Prostate gland (tissue), 2 donors: Measurements from ENCODE around the gene GNAZ. TPM values are rescaled to one million over a fixed set of nuclear protein-coding genes. Genes with fewer than 3 reads are reported as not detected.

Experiments
- DNase-seq: peaks from one replicate; pipeline ENCODE4 v3.0.0-alpha.2; 2019; ENCODE audit warnings: low spot score
- H3K27ac ChIP-seq, 2 donors: fragments of 200-600 bp; sonication (generic); 2 replicates each; pipeline ENCODE4 v1.5.1; 2017 to 2019
- H3K27me3 ChIP-seq: fragments of 200-600 bp; sonication (generic); replicated peaks from 2 replicates; pipeline ENCODE4 v1.5.1; 2019; ENCODE audit not compliant: insufficient read depth
- H3K36me3 ChIP-seq, 2 donors: fragments of 200-600 bp; sonication (generic); 1 replicate in 1 of 2; 2 replicates in 1 of 2; pipeline versions ENCODE4 v1.5.1 to v1.8.1; 2017 to 2019
- H3K4me1 ChIP-seq: fragments of 200-600 bp; sonication (generic); replicated peaks from 2 replicates; pipeline ENCODE4 v1.5.1; 2019
- H3K4me3 ChIP-seq, 2 donors: fragments of 200-600 bp; sonication (generic); 2 replicates each; pipeline ENCODE4 v1.5.1; 2017 to 2019
- H3K9me3 ChIP-seq: fragments of 200-600 bp; sonication (generic); 2 replicates; pipeline ENCODE4 v1.5.1; 2017
- POLR2A ChIP-seq: fragments of 450-650 bp; IDR thresholded peaks from one replicate; pipeline ENCODE4 v1.6.1; 2016; ENCODE audit warnings: antibody characterized with exemption, mild to moderate bottlenecking
- POLR2AphosphoS5 ChIP-seq: sonication (generic); formaldehyde crosslinking; IDR thresholded peaks from one replicate; pipeline ENCODE4 v1.6.1; 2017; ENCODE audit warnings: antibody characterized with exemption
- WGBS: methylation state at CpG from one replicate; pipeline ENCODE4 v1.1.5; 2018; 5-methylcytosine and 5-hydroxymethylcytosine counted together
- intact Hi-C: fragments of 100-400 bp; cut with DNase I; formaldehyde crosslinking; loops from one replicate; pipeline ENCODE4 v1.14.2; 2022
- total RNA-seq, 2 donors: library from RNA; depleted of rRNA; stranded (reverse); fragments of >200 nt; gene quantifications; one replicate each; pipeline ENCODE4 v1.1.0, GENCODE V29; 2016
- TF ChIP-seq, protein P1 (sequence below), 4 experiments: fragments of 200-600 bp in 2 of 4; fragments of 450-650 bp in 2 of 4; sonication (generic) in 2 of 4; IDR thresholded peaks; 1 replicate in 3 of 4; 2 replicates in 1 of 4; pipeline ENCODE4 v1.5.1; 2016 to 2019; ENCODE audit warnings: antibody characterized with exemption in 4 of 4, mild to moderate bottlenecking in 2 of 4, moderate library complexity in 2 of 4

GNAZ gene
- total RNA-seq, 2 donors from 2014 or later: 5.7 to 22.6 TPM

GRCh38 chr22:23053912-23054530 lies 16.3 kb upstream of the GNAZ start:
- intact Hi-C loops: no loop called here
- DNase-seq: no peak
- TF ChIP-seq, protein P1, sequence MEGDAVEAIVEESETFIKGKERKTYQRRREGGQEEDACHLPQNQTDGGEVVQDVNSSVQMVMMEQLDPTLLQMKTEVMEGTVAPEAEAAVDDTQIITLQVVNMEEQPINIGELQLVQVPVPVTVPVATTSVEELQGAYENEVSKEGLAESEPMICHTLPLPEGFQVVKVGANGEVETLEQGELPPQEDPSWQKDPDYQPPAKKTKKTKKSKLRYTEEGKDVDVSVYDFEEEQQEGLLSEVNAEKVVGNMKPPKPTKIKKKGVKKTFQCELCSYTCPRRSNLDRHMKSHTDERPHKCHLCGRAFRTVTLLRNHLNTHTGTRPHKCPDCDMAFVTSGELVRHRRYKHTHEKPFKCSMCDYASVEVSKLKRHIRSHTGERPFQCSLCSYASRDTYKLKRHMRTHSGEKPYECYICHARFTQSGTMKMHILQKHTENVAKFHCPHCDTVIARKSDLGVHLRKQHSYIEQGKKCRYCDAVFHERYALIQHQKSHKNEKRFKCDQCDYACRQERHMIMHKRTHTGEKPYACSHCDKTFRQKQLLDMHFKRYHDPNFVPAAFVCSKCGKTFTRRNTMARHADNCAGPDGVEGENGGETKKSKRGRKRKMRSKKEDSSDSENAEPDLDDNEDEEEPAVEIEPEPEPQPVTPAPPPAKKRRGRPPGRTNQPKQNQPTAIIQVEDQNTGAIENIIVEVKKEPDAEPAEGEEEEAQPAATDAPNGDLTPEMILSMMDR (IDR thresholded peaks at IDR 0.05): no peak
- TF ChIP-seq POLR2AphosphoS5: no peak
- TF ChIP-seq POLR2A: no peak
- no peaks in the 10 kb centered on the region for H3K4me1 ChIP-seq
- no peaks in the 10 kb centered on the region for H3K27me3 ChIP-seq
- no peaks in the 10 kb centered on the region for H3K9me3 ChIP-seq
- H3K27ac ChIP-seq: no peak overlapping the region
- WGBS: 86% methylated on average over 8 of the region's 8 CpGs
- H3K4me3 ChIP-seq: no peak overlapping the region
- no peaks in the 10 kb centered on the region for H3K36me3 ChIP-seq

GRCh38 chr22:23054531-23055257 lies 15.6 kb upstream of the GNAZ start:
- intact Hi-C loops: no loop called here
- no peaks in the 10 kb centered on the region for H3K36me3 ChIP-seq
- H3K27ac ChIP-seq: no peak overlapping the region
- WGBS: 85% methylated on average over 5 of the region's 5 CpGs
- DNase-seq: no peak
- no peaks in the 10 kb centered on the region for H3K4me1 ChIP-seq
- TF ChIP-seq, protein P1 (IDR thresholded peaks at IDR 0.05): no peak
- TF ChIP-seq POLR2A (no peak), POLR2AphosphoS5 (no peak)
- no peak overlapping the region for H3K4me3 ChIP-seq
- H3K27me3 ChIP-seq: no peaks in the 10 kb centered on the region
- no peaks in the 10 kb centered on the region for H3K9me3 ChIP-seq

- DNase-seq: no peak
- H3K4me3 ChIP-seq: no peak overlapping the region
- WGBS: 82% methylated on average over 7 of the region's 7 CpGs
- H3K9me3 ChIP-seq: no peaks in the 10 kb centered on the region
- no peak overlapping the region for H3K27ac ChIP-seq
- intact Hi-C loops: no loop called here
- no peaks in the 10 kb centered on the region for H3K36me3 ChIP-seq
- TF ChIP-seq, protein P1 (IDR thresholded peaks at IDR 0.05): no peak
- TF ChIP-seq POLR2A (no peak), POLR2AphosphoS5 (no peak)
- no peaks in the 10 kb centered on the region for H3K4me1 ChIP-seq
- H3K27me3 ChIP-seq: no peaks in the 10 kb centered on the region
Observed at GRCh38 chr22:23055449-23056179, 14.7 kb upstream of the GNAZ start.

- DNase-seq: no peak
- Histone ChIP-seq H3K9me3 (no peaks in the 10 kb centered on the region), H3K27ac (no peak overlapping the region), H3K4me3 (no peak overlapping the region), H3K27me3 (no peaks in the 10 kb centered on the region), H3K36me3 (no peaks in the 10 kb centered on the region), H3K4me1 (no peaks in the 10 kb centered on the region)
- intact Hi-C loops: no loop called here
- WGBS: 0% methylated on average over 1 of the region's 1 CpG
- TF ChIP-seq POLR2A (no peak), POLR2AphosphoS5 (no peak)
- TF ChIP-seq, protein P1 (IDR thresholded peaks at IDR 0.05): no peak
Observed at GRCh38 chr22:23057331-23057730, 13.0 kb upstream of the GNAZ start.
